ENCODE measurements around the gene PLS3.
A peak's percentile ranks its signal among the peaks of the same experiment; 100 is the strongest.
"Not testable (repeated sequence)": the region's sequence is repeated elsewhere in the genome, so short reads cannot be mapped to it uniquely, and the experiment has no call there.

Gene PLS3

DNA sequence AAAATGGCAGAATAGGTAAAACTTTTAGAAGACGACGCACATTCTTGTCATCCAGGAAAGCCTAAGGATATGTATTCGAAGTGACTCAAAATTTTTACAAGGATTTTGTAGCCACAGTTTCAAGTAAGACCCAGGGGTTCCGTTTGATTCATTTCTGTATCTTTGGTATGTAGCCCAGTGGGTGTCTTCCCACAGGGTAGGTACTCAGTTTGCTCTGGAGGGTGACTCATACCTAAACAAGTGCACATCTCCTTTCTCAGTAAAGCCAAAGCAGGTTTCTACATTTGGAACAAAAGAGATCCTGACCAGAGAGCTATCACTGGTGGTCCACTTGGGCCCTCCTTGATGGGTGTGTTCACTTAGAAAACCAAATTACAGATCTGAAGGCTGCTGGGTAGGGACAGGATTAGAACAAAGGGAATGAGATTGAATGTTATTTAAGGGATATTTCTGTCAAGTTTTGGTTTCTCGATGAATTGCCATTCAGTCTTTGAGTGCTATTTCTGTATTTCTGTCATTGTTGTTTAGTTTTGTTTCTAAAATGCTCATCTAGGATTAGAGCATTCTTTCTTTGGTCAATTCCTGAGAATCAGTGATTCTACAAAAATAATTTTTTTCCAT, 56.1 kb downstream of the PLS3 start:
- DNase-seq = no peak

DNA sequence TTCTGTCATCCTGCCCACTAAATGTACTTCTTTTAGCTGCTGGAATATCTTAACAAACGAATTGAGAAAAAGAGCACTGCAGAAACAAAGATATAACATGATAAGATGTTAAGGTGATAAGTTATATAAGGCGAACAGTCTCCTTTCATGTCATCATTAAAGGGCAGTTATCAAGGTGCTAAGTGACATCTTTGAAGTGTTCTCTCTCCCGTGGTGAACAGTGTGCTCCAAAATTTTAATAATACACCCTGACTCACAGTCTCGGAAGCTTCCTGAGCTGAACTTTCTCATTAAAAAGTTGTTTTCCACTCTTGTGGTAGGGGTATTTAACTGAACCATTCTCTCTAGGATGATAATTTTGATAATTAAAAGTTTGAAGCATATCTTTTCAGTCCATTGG, 61.6 kb downstream of the PLS3 start:
- no peak for DNase-seq

GRCh38 chrX:115624916-115625315, 63.9 kb downstream of the PLS3 start:
- no peak for DNase-seq

DNA sequence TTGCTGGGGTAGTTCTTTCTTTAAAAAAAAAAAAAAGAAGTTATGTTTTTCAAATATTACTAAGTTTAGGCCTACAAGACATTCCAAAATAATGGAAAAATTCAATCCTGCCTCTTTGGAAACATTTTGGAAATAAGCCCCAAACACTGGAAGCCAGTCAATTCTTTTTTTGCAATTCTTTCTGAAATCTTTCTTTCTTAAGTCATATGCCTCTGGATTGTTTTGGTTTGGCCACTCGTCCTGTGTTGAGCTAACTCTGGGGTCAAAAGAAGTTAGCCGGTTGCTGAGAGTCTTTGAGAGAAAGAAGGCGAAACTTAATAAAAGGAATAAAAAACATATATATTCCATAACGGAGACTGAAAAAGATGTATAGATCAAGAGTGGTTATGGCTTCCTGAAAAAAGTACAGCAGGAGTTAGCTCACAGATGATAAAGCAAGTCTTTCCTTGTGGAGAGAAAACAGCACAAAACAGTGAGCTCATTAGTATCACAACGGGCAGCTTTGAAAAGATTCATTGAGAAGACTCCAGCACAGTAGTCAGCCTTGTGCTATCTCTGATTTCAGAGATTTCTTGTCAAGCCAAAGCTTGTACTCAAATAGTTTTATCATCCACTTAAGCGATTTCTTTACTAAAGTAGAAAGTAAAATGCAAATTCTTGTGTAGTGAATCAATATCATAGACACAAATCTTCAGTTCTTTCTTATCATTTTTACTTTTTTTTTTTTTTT, 64.8 kb downstream of the PLS3 start:
- DNase-seq = no peak

GRCh38 chrX:115630204-115630603, 69.2 kb downstream of the PLS3 start:
- no peak for DNase-seq

DNA sequence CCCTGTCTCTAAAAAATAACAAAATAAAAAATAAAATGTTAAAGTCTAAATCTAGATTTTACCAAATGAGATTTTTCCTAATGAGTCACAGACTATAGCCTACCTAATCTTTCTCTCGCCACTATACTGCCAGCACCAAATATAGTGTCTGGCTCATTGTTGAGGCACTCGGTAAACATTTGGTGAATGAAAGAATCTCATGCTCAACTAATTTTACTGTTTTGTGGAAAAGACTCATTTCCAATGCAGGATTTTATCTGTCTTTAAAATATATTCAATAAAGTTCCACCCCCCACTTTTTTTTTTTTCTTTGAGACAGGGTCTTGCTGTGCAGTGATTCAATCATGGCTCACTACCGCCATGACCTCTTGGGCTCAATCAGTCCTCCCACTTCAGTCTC, 71.5 kb downstream of the PLS3 start:
- DNase-seq = no peak

GRCh38 chrX:115633397-115633796, 72.4 kb downstream of the PLS3 start:
- DNase-seq = not testable (repeated sequence)

DNA sequence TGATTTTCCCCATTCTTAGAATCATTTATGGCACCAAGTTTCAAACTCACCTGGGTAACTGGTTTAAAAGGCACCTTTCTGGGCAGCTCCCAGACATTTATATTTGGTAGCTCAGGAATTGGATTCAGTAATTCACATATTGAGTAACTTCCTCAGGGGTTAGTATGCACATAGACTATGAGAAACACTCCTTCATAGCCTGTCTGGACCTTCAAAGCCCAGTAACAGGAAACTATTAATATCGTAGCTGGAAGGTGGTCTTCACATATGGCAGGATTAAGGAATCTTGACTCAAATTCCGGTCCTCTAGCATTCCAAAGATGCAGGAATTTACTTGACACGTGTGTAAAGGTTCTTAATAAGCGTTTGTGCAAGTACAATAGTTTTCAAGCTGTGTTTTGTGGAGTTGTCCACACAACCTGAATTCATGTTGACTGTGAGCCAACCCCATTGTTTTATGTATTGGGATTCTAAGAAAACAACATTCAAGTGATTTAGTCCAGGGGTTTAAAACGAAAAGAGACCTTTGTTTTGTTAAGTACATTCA, 78.4 kb downstream of the PLS3 start:
- DNase-seq = no peak

- no peak for DNase-seq
Measured at GRCh38 chrX:115642311-115642710, 81.3 kb downstream of the PLS3 start.

DNA sequence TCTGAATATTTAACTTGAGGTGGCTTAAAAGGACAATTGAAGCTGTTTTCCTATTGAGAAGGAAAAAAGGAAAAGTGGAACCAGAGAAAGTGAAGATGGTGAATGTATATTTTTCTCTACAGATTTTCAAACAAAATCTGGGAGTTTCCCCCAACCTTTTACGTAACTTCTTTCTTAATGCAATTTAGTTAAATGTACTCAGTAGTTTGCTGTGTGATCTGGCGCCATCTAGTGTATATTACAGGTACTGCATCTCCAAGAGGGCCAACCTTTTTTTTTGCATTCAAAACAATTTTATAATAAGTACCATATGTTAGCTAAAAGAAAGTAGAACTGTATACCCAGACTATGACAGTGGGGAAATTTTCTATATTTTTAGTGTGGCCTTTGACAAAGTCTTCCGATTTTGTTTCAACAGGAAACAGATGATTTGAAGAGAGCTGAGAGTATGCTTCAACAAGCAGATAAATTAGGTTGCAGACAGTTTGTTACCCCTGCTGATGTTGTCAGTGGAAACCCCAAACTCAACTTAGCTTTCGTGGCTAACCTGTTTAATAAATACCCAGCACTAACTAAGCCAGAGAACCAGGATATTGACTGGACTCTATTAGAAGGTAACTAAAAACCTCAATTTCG, 82.0 kb downstream of the PLS3 start:
- DNase-seq = no peak

DNA sequence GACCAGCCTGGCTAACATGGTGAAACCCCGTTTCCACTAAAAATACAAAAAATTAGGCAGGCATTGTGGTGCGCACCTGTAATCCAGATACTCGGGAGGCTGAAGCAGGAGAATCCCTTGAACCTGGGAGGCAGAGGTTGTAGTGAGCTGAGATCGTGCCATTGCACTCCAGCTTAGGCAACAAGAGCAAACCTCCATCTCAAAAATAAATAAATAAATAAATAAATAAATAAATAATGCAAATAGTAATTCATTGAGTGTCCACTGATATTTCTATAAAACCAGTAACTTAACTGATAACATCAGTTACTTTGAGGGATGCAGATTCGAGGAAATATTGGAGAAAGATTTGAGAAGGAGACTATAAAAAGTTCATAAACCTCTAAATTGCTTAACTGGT, 83.4 kb downstream of the PLS3 start:
- DNase-seq = not testable (repeated sequence)

- no peak for DNase-seq
Measured at GRCh38 chrX:115649461-115650063, 88.6 kb downstream of the PLS3 start.

- no peak for DNase-seq
Measured at GRCh38 chrX:115650449-115650848, 89.5 kb downstream of the PLS3 start.

DNA sequence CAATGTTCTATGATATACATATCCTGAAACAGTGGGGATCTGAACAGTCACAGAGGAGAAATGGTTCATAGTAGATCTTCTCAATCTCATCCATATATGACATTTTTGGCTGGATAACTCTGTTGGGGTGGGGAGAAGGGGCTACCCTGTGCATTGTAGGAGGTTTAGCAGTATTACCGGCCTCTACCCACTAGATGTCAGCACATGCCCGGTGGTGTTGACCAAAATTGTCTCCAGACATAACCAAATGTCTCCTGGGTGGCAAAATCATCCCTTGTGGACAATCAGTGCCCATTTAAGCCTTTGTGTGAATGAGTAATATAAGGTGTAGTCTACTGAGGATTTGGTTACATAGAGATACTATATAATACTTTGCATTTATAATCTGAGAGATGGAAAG, 89.9 kb downstream of the PLS3 start:
- DNase-seq = no peak

DNA sequence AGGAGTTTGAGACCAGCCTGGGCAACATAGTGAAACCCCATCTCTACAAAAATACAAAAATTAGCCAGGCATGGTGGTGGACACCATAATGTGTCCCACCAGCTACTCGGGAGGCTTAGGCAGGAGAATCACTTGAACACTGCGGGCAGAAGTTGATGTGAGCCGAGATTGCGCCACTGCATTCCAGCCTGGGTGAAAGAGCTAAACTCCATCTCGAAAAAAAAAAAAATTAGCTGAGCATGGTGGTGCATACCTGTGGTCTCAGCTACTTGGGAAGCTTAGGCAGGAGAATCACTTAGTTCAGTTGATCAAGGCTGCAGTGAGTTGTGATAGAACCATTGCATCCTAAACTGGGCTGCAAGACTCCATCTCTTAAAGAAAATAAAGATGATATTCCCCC, 91.2 kb downstream of the PLS3 start:
- no peak for DNase-seq

DNA sequence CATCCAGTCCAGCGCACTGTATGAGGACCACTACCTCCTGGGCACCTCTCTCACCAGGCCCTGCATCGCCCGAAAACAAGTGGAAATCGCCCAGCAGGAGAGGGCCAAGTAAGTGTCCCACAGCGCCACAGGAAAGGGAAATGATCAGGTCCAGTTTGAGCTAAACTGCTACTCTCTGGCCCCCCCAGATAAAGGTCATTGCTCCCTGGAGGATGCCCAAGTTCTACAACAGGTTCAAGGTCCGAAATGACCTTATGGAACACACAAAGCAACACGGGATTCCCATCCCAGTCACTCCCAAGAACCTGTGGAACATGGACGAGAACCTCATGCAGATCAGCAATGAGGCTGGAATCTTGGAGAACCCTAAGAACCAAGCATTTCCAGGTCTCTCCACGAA, 104.1 kb downstream of the PLS3 start:
- DNase-seq = no peak

DNA sequence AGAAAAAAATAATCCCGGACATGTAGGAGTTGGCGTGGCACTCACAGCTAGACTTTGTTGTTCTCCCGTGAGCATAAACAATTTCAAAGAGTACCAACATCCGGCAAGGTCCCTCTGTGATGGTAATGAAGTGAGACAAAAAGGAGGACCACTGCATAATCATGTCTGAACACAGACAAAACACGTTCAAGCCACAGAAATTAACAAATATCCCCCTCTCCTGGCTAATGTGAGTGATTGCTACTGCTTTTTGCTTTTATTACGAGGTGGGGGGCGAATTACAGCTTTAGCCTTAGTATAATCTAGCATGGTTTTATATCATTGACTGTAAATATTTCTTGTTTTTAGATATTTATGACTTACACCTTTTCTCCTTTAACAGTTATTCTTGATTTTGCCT, 118.5 kb downstream of the PLS3 start:
- no peak for DNase-seq

DNA sequence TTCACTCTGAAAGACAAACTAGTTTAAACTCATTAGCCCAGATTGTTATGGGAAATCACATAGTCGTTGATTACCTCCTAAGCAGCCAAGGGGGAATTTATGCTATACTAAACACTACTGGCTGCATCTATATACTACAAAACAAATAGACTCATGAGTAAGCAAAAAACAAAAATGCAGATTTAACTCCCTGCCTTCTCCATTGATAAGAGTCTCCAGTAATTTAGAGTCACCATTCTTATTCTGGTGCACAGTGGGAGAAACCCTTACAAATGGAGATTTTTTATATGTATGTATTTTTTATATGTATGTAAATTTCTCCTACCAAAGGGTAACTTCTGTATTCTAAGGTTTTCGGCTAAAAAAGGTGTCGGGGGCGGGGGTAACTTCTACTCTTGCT, 126.6 kb downstream of the PLS3 start:
- DNase-seq = no peak

DNA sequence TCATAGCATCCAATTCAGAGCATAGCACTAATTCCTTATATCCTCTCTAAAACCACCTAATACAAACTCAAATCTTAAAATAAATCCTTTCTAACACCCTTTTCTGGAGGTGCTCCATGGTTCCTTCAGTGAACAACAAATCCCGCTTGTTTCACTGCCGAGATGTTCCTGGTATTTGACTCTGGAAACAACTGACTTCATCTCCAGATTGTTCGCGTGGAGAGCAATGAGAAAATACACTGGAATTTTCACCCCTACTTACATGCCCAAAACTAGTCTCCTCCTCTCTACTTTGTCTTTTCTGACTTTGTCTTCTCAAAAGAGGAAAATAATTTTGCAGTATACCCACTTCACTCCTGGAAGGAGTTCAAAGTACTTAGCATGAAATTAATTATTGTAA, 129.0 kb downstream of the PLS3 start:
- DNase-seq = no peak

- DNase-seq = peak; percentile 29
Measured at GRCh38 chrX:115690511-115691216, 129.7 kb downstream of the PLS3 start.

GRCh38 chrX:115693476-115693875, 132.5 kb downstream of the PLS3 start:
- DNase-seq = no peak

DNA sequence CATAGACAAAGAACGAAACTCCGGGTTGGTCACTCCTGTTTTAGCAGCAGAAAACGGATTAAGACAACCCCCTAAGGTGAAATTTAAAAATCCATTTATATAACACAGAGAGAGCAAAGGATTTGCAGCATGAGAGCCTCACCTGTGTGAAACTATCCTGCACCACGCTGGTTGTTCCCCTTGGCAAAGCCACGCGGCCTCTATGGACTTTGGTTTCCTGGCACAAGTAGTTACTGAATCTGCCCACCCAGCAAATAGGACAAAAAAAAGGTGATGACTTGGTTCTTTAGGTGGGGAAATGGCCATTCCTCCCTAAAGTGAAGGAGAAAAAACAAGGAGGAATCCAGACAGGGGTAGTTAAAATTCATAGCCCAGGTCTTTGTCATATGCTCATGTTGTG, 133.1 kb downstream of the PLS3 start:
- no peak for DNase-seq

GRCh38 chrX:115696039-115696438, 135.1 kb downstream of the PLS3 start:
- DNase-seq = no peak
